GM23338 (cell line): ENCODE measurements around the gene KRTAP4-8. TPM values are rescaled to one million over a fixed set of nuclear protein-coding genes. Genes with fewer than 3 reads are reported as not detected.

ENCODE experiments used
- ATAC-seq: fragments of 200-7000 bp; cut with Tn5 transposase; 3 replicates; pipeline ENCODE4 v1.9.1; 2020
- DNase-seq: peaks from one replicate; pipeline ENCODE4 v3.0.0-alpha.2; 2015; ENCODE audit warnings: low spot score
- H2AFZ ChIP-seq: fragments of 200-600 bp; sonication (generic); 2 replicates; pipeline ENCODE4 v1.8.0; 2016; ENCODE audit warnings: antibody characterized with exemption, mild to moderate bottlenecking, moderate library complexity
- H3F3A ChIP-seq: fragments of 200-600 bp; sonication (generic); replicated peaks from 2 replicates; pipeline ENCODE4 v1.8.0; 2017; ENCODE audit warnings: antibody characterized with exemption, mixed run types, low read depth
- H3K27ac ChIP-seq: fragments of 200-600 bp; sonication (generic); 2 replicates; pipeline ENCODE4 v1.6.1; 2016; ENCODE audit warnings: low read depth
- H3K27me3 ChIP-seq: fragments of 200-600 bp; sonication (generic); 2 replicates; pipeline ENCODE4 v1.8.0; 2016; ENCODE audit warnings: mild to moderate bottlenecking, mixed run types, moderate library complexity; ENCODE audit not compliant: insufficient read depth
- H3K36me3 ChIP-seq: fragments of 200-600 bp; sonication (generic); 2 replicates; pipeline ENCODE4 v1.8.0; 2016; ENCODE audit warnings: mild to moderate bottlenecking; ENCODE audit not compliant: insufficient read depth
- H3K4me1 ChIP-seq: fragments of 200-600 bp; sonication (generic); 2 replicates; pipeline ENCODE4 v1.8.0; 2016; ENCODE audit warnings: mild to moderate bottlenecking, moderate library complexity; ENCODE audit not compliant: insufficient read depth
- H3K4me2 ChIP-seq: fragments of 200-600 bp; sonication (generic); 2 replicates; pipeline ENCODE4 v1.7.1; 2017; ENCODE audit warnings: mixed run types
- H3K4me3 ChIP-seq: fragments of 200-600 bp; sonication (generic); 2 replicates; pipeline ENCODE4 v1.6.1; 2016; ENCODE audit warnings: mixed run types
- H3K79me2 ChIP-seq: fragments of 200-600 bp; sonication (generic); replicated peaks from 2 replicates; pipeline ENCODE4 v1.8.0; 2017; ENCODE audit warnings: mild to moderate bottlenecking; ENCODE audit not compliant: insufficient read depth
- H3K9me2 ChIP-seq: fragments of 200-600 bp; sonication (generic); 2 replicates; pipeline ENCODE4 v1.8.0; 2017; ENCODE audit not compliant: insufficient read depth
- H4K20me1 ChIP-seq: fragments of 200-600 bp; sonication (generic); replicated peaks from 2 replicates; pipeline ENCODE4 v1.8.0; 2017; ENCODE audit warnings: mild to moderate bottlenecking; ENCODE audit not compliant: insufficient read depth
- H3K27ac Mint-ChIP-seq: 2 replicates; pipeline ENCODE4 v1.8.0; 2020; ENCODE audit warnings: inconsistent platforms, mild to moderate bottlenecking, moderate library complexity, mixed read lengths
- H3K27me3 Mint-ChIP-seq: 3 replicates; pipeline ENCODE4 v1.8.0; 2022; ENCODE audit warnings: low read depth, mild to moderate bottlenecking, moderate library complexity, mixed read lengths, inconsistent platforms; ENCODE audit not compliant: insufficient read depth, poor library complexity
- H3K36me3 Mint-ChIP-seq: 3 replicates; pipeline ENCODE4 v1.8.0; 2021; ENCODE audit warnings: low read depth, mild to moderate bottlenecking, inconsistent platforms, moderate library complexity, mixed read lengths
- H3K4me1 Mint-ChIP-seq: 3 replicates; pipeline ENCODE4 v1.8.0; 2020; ENCODE audit warnings: mild to moderate bottlenecking, inconsistent platforms, mixed read lengths
- H3K4me3 Mint-ChIP-seq: 3 replicates; pipeline ENCODE4 v1.8.0; 2021; ENCODE audit warnings: moderate library complexity, mild to moderate bottlenecking, inconsistent platforms, mixed read lengths
- H3K9me3 Mint-ChIP-seq: 3 replicates; pipeline ENCODE4 v1.8.0; 2020; ENCODE audit warnings: moderate library complexity, mild to moderate bottlenecking, inconsistent platforms, mixed read lengths
- CREB1 ChIP-seq: fragments of 250-450 bp; sonication (Bioruptor Pico); IDR thresholded peaks from 2 replicates; pipeline ENCODE4 v1.5.0; 2020; ENCODE audit warnings: low read depth, mild to moderate bottlenecking, moderate library complexity
- CTCF ChIP-seq, 2 experiments: fragments of 200-600 bp in 1 of 2; sonication (generic) in 1 of 2; conservative IDR thresholded peaks; 2 replicates each; pipeline versions ENCODE4 v1.5.1 to v1.6.1; 2016 to 2017; ENCODE audit warnings: antibody characterized with exemption in 2 of 2, low read depth in 2 of 2, mild to moderate bottlenecking in 2 of 2, moderate library complexity in 1 of 2
- ETS1 ChIP-seq: IDR thresholded peaks from 2 replicates; pipeline ENCODE4 v1.6.1; 2016; ENCODE audit warnings: antibody characterized with exemption
- EZH2 ChIP-seq: fragments of 200-600 bp; sonication (generic); IDR thresholded peaks from one replicate; pipeline ENCODE4 v1.8.0; 2017; ENCODE audit warnings: antibody characterized with exemption, mild to moderate bottlenecking, low read depth; ENCODE audit not compliant: unreplicated experiment
- EZH2phosphoT487 ChIP-seq: fragments of 200-600 bp; sonication (generic); IDR thresholded peaks from one replicate; pipeline ENCODE4 v1.8.1; 2018; ENCODE audit warnings: antibody characterized with exemption; ENCODE audit not compliant: unreplicated experiment
- JUNB ChIP-seq: IDR thresholded peaks from one replicate; pipeline ENCODE4 v1.6.1; 2016; ENCODE audit warnings: antibody characterized with exemption; ENCODE audit not compliant: unreplicated experiment
- NANOG ChIP-seq: IDR thresholded peaks from 2 replicates; pipeline ENCODE4 v1.6.1; 2016; ENCODE audit warnings: antibody characterized with exemption, borderline replicate concordance
- POLR2AphosphoS5 ChIP-seq: IDR thresholded peaks from 2 replicates; pipeline ENCODE4 v1.6.1; 2016; ENCODE audit warnings: antibody characterized with exemption, low read depth
- REST ChIP-seq: IDR thresholded peaks from one replicate; pipeline ENCODE4 v1.6.1; 2018; ENCODE audit warnings: antibody characterized with exemption; ENCODE audit not compliant: unreplicated experiment
- STAT1 ChIP-seq: IDR thresholded peaks from one replicate; pipeline ENCODE4 v1.6.1; 2016; ENCODE audit warnings: antibody characterized with exemption; ENCODE audit not compliant: unreplicated experiment
- ZNF114 ChIP-seq: fragments of 250-450 bp; sonication (Bioruptor Pico); IDR thresholded peaks from 2 replicates; pipeline ENCODE4 v1.5.0; 2020; ENCODE audit warnings: mild to moderate bottlenecking, moderate library complexity
- ZNF331 ChIP-seq: fragments of 250-450 bp; sonication (Bioruptor Pico); IDR thresholded peaks from 2 replicates; pipeline ENCODE4 v1.5.0; 2020; ENCODE audit warnings: low read depth, mild to moderate bottlenecking, moderate library complexity
- ZNF462 ChIP-seq: fragments of 250-450 bp; sonication (Bioruptor Pico); IDR thresholded peaks from 2 replicates; pipeline ENCODE4 v1.5.0; 2020; ENCODE audit warnings: mild to moderate bottlenecking, moderate library complexity
- polyA plus RNA-seq: library from polyadenylated mRNA; unstranded; fragments of >200 nt; fragmentation: Nextera tagmentation; extraction: Ambion mirVana; gene quantifications from 2 replicates; pipeline ENCODE4 v1.2.1, GENCODE V29; 2016
- total RNA-seq: library from RNA; depleted of rRNA; stranded (reverse); fragments of >200 nt; shearing (Covaris generic); gene quantifications from 2 replicates; pipeline ENCODE4 v1.2.3, GENCODE V29; 2014

The KRTAP4-8 gene
- total and polyA plus RNA-seq, 2 experiments from 2014 or later, result not detected

- no peak for DNase-seq
- no peaks in the 10 kb centered on the region for H3K79me2 ChIP-seq
- H4K20me1 ChIP-seq, result no peaks in the 10 kb centered on the region
- TF ChIP-seq CREB1 (CRISPR knock-in tag) (no peak), EZH2 (no peak), POLR2AphosphoS5 (no peak), JUNB (no peak), ZNF331 (CRISPR knock-in tag) (no peak), CTCF (conservative IDR thresholded peaks at IDR 0.05; ENCODE audit: low read depth in 2 of 2) (no peak), REST (no peak), EZH2phosphoT487 (no peak), ETS1 (no peak), NANOG (no peak), STAT1 (no peak), ZNF114 (CRISPR knock-in tag) (no peak), ZNF462 (CRISPR knock-in tag) (no peak)
- peaks cover 28% of the 10 kb centered on the region for H3K9me3 Mint-ChIP-seq
- H3K4me1 Mint-ChIP-seq, result peaks cover 28% of the 10 kb centered on the region
- H2AFZ ChIP-seq, result no peak overlapping the region
- H3K27me3 Mint-ChIP-seq, result peaks cover 1% of the 10 kb centered on the region
- H3K36me3 Mint-ChIP-seq, result peaks cover 32% of the 10 kb centered on the region
- H3K27me3 ChIP-seq, result no peaks in the 10 kb centered on the region
- no peaks in the 10 kb centered on the region for H3K9me2 ChIP-seq
- no peak for ATAC-seq
- H3K27ac ChIP-seq, result no peak overlapping the region
- no peak overlapping the region for H3K27ac Mint-ChIP-seq
- H3K4me3 Mint-ChIP-seq, result no peak overlapping the region
- H3F3A ChIP-seq, result no peaks in the 10 kb centered on the region
- peaks cover 16% of the 10 kb centered on the region; the same call in 1 of the 2 replicates for H3K36me3 ChIP-seq
- H3K4me1 ChIP-seq, result 0 out of 2 replicates have a peak, but pooled peaks cover 4% of the 10 kb centered on the region
- H3K4me3 ChIP-seq, result no peak overlapping the region
- H3K4me2 ChIP-seq, result no peak overlapping the region
Measured at GRCh38 chr17:41116297-41116696, 18.4 kb upstream of the KRTAP4-8 start.
